Heart left ventricle (tissue), 13 donors: Measurements from ENCODE around the gene SEZ6L2.

Experiments
- POLR2A ChIP-seq, 2 donors: fragments of 450-650 bp; IDR thresholded peaks; one replicate each; pipeline ENCODE4 v1.6.1; 2017; ENCODE audit warnings: antibody characterized with exemption in 2 of 2, mild to moderate bottlenecking in 2 of 2, moderate library complexity in 2 of 2
- TF ChIP-seq, protein P1 (sequence below), 12 donors: fragments of 200-600 bp; sonication (generic) in 4 of 12; IDR thresholded peaks; one replicate each; pipeline versions ENCODE4 v1.5.0 to v1.8.0; 2018 to 2022; ENCODE audit warnings: antibody characterized with exemption in 12 of 12, mild to moderate bottlenecking in 5 of 12
- donor health status: ischemic (EF 13 %, LVEDD 7.1; RV severe dilation, severe dysfunction).
- donor health status: DM: no; HTN: yes; CAD: no.
- donor health status: DM: no; HTN: no; CAD: no.
- donor health status: ischemic (EF 25% LVEDD 6.9; RV normal size, moderate dysfunction).
- donor health status: ischemic (EF 25% LVEDD 5.7; RV mildly dilated, moderate dysfunction).
- donor health status: ischemic (EF 35%, LVEDD 5.7; RV mildly dilated, moderate dysfunction).
- donor health status: nonischemic (EF 11% LVEDD 7.7; RV severe dilation, severe dysfunction).
- donor health status: DM: yes; HTN: yes; CAD: no.
- donor health status: PGD.
- donor health status: ischemic (EF 29% LVEDD 5.4; RV normal size, mild dysfunction).
- donor health status: nonischemic (EF 23%, LVEDD 6.1; RV moderate dilation, normal function).

GRCh38 chr16:29862884-29863668 lies 36.3 kb downstream of the SEZ6L2 start, which contains the start of gene CDIPT:
- TF ChIP-seq, protein P1, sequence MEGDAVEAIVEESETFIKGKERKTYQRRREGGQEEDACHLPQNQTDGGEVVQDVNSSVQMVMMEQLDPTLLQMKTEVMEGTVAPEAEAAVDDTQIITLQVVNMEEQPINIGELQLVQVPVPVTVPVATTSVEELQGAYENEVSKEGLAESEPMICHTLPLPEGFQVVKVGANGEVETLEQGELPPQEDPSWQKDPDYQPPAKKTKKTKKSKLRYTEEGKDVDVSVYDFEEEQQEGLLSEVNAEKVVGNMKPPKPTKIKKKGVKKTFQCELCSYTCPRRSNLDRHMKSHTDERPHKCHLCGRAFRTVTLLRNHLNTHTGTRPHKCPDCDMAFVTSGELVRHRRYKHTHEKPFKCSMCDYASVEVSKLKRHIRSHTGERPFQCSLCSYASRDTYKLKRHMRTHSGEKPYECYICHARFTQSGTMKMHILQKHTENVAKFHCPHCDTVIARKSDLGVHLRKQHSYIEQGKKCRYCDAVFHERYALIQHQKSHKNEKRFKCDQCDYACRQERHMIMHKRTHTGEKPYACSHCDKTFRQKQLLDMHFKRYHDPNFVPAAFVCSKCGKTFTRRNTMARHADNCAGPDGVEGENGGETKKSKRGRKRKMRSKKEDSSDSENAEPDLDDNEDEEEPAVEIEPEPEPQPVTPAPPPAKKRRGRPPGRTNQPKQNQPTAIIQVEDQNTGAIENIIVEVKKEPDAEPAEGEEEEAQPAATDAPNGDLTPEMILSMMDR (IDR thresholded peaks at IDR 0.05), result peak; percentile 34 to 76 (median 46)
- peak in 1 of 2 donors; percentile 48 for TF ChIP-seq POLR2A (IDR thresholded peaks at IDR 0.05)
